Measurements from ENCODE around the gene ANTXR1. TPM values are rescaled to one million over a fixed set of nuclear protein-coding genes. Genes with fewer than 3 reads are reported as not detected.

Gene ANTXR1
- total RNA-seq, 1 donor from 2014 or later: 35.5 TPM

GRCh38 chr2:69060938-69061501 is 48.0 kb downstream of the ANTXR1 start:
- Histone ChIP-seq H3K4me3 (ENCODE audit: low read depth, low read length) (no peak overlapping the region), H3K36me3 (ENCODE audit: control insufficient read depth, insufficient read depth, low read length) (no peaks in the 10 kb centered on the region), H3K27me3 (ENCODE audit: control insufficient read depth, insufficient read depth, low read length) (no peaks in the 10 kb centered on the region)
- no peak for DNase-seq (ENCODE audit: low read depth)
- TF ChIP-seq CTCF (IDR thresholded peaks at IDR 0.05; ENCODE audit: insufficient read depth, low read length, poor library complexity, severe bottlenecking): no peak

- TF ChIP-seq CTCF (IDR thresholded peaks at IDR 0.05; ENCODE audit: insufficient read depth, low read length, poor library complexity, severe bottlenecking): no peak
- Histone ChIP-seq H3K36me3 (ENCODE audit: control insufficient read depth, insufficient read depth, low read length) (no peaks in the 10 kb centered on the region), H3K27me3 (ENCODE audit: control insufficient read depth, insufficient read depth, low read length) (no peaks in the 10 kb centered on the region), H3K4me3 (ENCODE audit: low read depth, low read length) (no peak overlapping the region)
- DNase-seq (ENCODE audit: low read depth): no peak
Observed at GRCh38 chr2:69061525-69061924, 48.5 kb downstream of the ANTXR1 start.

GRCh38 chr2:69062307-69062962 is 49.5 kb downstream of the ANTXR1 start:
- no peak for DNase-seq (ENCODE audit: low read depth)
- TF ChIP-seq CTCF (IDR thresholded peaks at IDR 0.05; ENCODE audit: insufficient read depth, low read length, poor library complexity, severe bottlenecking): no peak

GRCh38 chr2:69065735-69066336 is 52.9 kb downstream of the ANTXR1 start:
- no peaks in the 10 kb centered on the region for H3K36me3 ChIP-seq (ENCODE audit: control insufficient read depth, insufficient read depth, low read length)
- no peak for DNase-seq (ENCODE audit: low read depth)
- H3K27me3 ChIP-seq (ENCODE audit: control insufficient read depth, insufficient read depth, low read length): no peaks in the 10 kb centered on the region
- TF ChIP-seq CTCF (IDR thresholded peaks at IDR 0.05; ENCODE audit: insufficient read depth, low read length, poor library complexity, severe bottlenecking): no peak
- no peak overlapping the region for H3K4me3 ChIP-seq (ENCODE audit: low read depth, low read length)

More at GRCh38 chr2:69062307-69062962, 49.5 kb downstream of the ANTXR1 start:
- Histone ChIP-seq H3K36me3 (ENCODE audit: control insufficient read depth, insufficient read depth, low read length) (no peaks in the 10 kb centered on the region), H3K4me3 (ENCODE audit: low read depth, low read length) (no peak overlapping the region), H3K27me3 (ENCODE audit: control insufficient read depth, insufficient read depth, low read length) (no peaks in the 10 kb centered on the region)

GRCh38 chr2:69067026-69067630 is 54.1 kb downstream of the ANTXR1 start:
- Histone ChIP-seq H3K36me3 (ENCODE audit: control insufficient read depth, insufficient read depth, low read length) (no peaks in the 10 kb centered on the region), H3K27me3 (ENCODE audit: control insufficient read depth, insufficient read depth, low read length) (no peaks in the 10 kb centered on the region), H3K4me3 (ENCODE audit: low read depth, low read length) (no peak overlapping the region)
- TF ChIP-seq CTCF (IDR thresholded peaks at IDR 0.05; ENCODE audit: insufficient read depth, low read length, poor library complexity, severe bottlenecking): no peak
- DNase-seq (ENCODE audit: low read depth): no peak

All from kidney epithelial cell (primary cell).